Loucy (cell line): ENCODE data around the gene RNF182.

ENCODE experiments used
- EZH2phosphoT487 ChIP-seq: fragments of 200-600 bp; IDR thresholded peaks from 2 replicates; pipeline ENCODE4 v1.6.1; 2018; ENCODE audit warnings: antibody characterized with exemption, mild to moderate bottlenecking, moderate library complexity, borderline replicate concordance
- TF ChIP-seq, protein P1 (sequence below): fragments of 200-600 bp; sonication (generic); conservative IDR thresholded peaks from 2 replicates; pipeline ENCODE4 v1.5.1; 2014; ENCODE audit warnings: mild to moderate bottlenecking, antibody characterized with exemption, low read length

- TF ChIP-seq, protein P1, sequence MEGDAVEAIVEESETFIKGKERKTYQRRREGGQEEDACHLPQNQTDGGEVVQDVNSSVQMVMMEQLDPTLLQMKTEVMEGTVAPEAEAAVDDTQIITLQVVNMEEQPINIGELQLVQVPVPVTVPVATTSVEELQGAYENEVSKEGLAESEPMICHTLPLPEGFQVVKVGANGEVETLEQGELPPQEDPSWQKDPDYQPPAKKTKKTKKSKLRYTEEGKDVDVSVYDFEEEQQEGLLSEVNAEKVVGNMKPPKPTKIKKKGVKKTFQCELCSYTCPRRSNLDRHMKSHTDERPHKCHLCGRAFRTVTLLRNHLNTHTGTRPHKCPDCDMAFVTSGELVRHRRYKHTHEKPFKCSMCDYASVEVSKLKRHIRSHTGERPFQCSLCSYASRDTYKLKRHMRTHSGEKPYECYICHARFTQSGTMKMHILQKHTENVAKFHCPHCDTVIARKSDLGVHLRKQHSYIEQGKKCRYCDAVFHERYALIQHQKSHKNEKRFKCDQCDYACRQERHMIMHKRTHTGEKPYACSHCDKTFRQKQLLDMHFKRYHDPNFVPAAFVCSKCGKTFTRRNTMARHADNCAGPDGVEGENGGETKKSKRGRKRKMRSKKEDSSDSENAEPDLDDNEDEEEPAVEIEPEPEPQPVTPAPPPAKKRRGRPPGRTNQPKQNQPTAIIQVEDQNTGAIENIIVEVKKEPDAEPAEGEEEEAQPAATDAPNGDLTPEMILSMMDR = no peak
- TF ChIP-seq EZH2phosphoT487 = no peak
These were observed 84.1 kb downstream of the RNF182 start for GRCh38 chr6:14008809-14009208.
